ENCODE data around the gene PPP6R3.

DNA sequence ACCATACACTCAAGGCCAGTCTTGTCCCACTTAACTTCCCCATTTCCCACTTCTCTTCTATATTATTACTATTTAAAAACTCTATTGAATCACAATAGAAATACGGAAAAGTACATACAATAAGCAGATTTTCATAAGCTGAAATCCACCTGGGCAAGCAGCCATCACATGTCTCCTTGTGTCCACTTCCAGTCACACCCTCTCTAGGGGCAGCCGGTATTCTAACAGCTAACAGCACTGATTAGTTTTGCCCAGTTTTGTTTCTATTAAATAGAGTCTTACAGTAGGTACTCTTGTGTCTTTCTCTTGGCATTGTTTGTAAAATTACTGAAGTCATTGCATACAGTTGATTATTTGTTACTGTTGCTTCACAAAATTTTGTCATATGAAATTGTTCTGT is 37.8 kb downstream of the PPP6R3 start:
- TF ChIP-seq CTCF (IDR thresholded peaks at IDR 0.05) (no peak), EP300 (IDR thresholded peaks at IDR 0.05; ENCODE audit: borderline replicate concordance in 1 of 2, low read depth in 1 of 2, low read length in 1 of 2) (no peak), JUND (IDR thresholded peaks at IDR 0.05) (no peak), REST (IDR thresholded peaks at IDR 0.05; ENCODE audit: low read depth, low read length) (no peak)

All from SK-N-SH (cell line).